ENCODE data around the gene DPP3.

- no peak for TF ChIP-seq CTCF (IDR thresholded peaks at IDR 0.05)
- TF ChIP-seq POLR2A (IDR thresholded peaks at IDR 0.05): no peak
Observed at GRCh38 chr11:66492161-66492865, 12.1 kb downstream of the DPP3 start.
